GM18499 (cell line): ENCODE results near the gene CIDEB.

ENCODE experiments used
- ATAC-seq: cut with Tn5 transposase; IDR thresholded peaks from one replicate; pipeline ENCODE4 v1.9.1; 2021; ENCODE audit warnings: moderate number of reproducible peaks; ENCODE audit not compliant: insufficient read depth, unreplicated experiment

Gene CIDEB

GRCh38 chr14:24258548-24259265 lies 49.1 kb downstream of the CIDEB start:
- no peak for ATAC-seq

- ATAC-seq = no peak
Measured at GRCh38 chr14:24258119-24258518, 49.7 kb downstream of the CIDEB start.

GRCh38 chr14:24256960-24257359 lies 50.8 kb downstream of the CIDEB start:
- no peak for ATAC-seq

- no peak for ATAC-seq
Measured at GRCh38 chr14:24255931-24256711, 51.7 kb downstream of the CIDEB start.

- ATAC-seq = no peak
Measured at GRCh38 chr14:24255438-24255837, 52.3 kb downstream of the CIDEB start.
